Central memory CD4-positive, alpha-beta T cell (primary cell): ENCODE data around the gene NAV2.
A peak's percentile ranks its signal among the peaks of the same experiment; 100 is the strongest.

Experiments used
- DNase-seq: peaks from one replicate; pipeline ENCODE4 v3.0.0; 2022

NAV2 gene

DNA sequence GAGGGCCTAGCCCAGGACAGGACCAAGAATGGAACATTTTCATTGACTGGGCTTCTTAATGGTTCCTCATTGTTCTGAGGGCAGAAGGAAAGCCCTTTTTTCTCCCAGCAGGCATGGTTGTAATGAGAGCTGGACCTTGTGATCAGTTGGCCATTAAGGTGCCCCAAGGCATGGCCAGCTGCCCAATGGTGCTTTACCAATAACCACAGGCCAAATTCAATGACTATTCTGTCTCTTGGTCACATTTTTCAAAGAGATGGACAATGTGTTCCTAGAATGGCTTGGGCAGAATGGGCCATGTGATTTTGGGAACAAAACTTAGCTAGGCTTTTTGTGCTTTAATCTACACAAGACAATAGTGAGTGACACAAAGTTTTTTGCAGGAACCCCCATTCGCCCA, 7.3 kb downstream of the NAV2 start:
- no peak for DNase-seq

DNA sequence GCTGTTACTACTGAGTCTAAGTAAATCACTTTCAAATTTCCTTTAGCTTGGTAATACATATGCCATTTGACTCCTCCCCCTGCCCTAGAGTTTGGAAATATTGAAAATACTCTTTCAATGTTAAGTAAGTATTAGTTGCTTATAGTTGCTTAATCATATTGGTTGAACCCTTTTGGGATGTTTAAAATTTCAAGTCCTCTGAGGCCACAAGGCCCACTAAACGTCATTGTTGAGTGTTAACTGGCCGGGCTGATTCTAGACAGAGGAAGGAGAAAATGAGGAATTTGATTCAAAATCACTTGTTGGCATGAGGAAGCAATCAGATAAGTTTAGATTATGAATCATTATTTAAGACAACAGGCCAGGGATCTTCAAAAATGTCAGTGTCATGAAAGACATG, 8.5 kb downstream of the NAV2 start:
- DNase-seq: no peak

- DNase-seq: no peak
Measured at GRCh38 chr11:19722702-19723101, 10.1 kb downstream of the NAV2 start.

DNA sequence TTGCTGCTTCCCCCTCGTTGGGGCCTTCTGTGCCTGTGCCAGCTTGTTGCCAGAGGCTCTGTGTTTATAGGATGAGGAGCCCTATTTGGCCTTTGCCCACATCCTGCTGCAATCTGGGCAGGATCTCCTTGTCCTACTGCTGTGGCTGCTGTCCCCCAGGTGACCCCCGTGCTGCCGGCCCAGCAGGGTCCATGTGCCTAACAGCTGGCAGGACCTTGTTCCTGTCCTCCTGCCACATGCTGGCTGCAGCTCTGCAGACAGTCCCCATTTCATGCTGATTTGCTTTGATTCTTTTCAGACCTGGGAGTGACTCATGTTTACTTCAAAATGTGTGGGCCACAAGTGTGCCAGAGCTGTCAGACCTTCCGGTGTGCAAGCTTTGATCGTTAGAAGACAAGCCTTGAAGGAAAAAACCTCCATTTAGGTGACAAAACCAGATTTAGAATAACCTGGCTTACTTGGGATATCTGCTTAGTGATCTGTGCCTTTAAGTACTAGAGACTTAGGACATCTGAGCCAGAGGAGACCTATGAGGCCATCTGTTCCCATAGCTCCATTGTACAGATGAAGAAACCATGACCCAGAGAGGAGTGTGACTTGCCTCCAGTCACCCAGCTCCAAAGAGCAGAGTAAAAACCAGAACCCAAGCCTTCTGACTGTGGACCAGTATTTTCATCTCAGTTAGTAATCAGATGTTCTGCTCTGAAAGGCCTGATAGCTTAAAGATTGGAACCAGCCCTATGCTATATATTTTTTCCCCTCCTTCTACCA, 11.1 kb downstream of the NAV2 start:
- peak; percentile 68 for DNase-seq

- no peak for DNase-seq
Measured at GRCh38 chr11:19724765-19725164, 12.1 kb downstream of the NAV2 start.

GRCh38 chr11:19725379-19726079, 12.9 kb downstream of the NAV2 start:
- no peak for DNase-seq

DNA sequence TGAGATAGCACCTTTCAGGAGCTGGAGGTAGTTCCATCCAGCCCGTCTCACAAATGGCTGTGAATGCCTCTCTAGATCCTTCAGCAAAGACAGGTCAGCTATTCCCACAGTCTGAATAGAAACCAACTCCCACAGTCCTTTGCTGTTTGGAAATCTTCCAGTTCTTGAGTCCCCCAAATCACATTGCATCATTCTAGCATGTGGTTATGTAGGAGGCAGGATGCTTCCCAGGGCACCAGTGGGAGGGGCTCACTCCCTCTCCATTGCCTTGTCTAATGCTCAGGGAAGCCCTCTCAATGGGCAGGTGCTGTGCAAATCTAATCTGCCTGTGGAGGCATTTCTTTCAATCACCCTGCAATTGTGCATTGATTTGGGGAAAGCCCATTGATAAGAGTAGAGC, 14.6 kb downstream of the NAV2 start:
- DNase-seq: no peak

DNA sequence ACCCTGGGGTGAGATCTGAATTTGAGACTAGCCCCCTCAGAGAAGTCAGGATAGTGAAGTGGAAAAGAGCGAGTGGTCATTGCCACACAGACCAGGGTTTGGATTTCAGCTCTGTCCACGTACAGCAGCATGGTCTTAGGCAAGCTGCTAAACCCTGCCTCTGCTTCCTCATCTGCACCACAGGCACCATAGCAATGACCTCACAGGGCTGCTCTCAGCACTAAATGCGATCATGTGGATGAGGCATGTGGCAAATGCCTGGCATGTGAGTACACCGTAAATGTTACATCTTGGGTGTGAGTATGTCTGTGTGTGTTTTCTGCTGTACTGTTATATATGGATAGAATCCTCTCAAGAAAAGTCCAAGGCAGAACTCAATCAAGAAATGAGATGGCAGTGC, 15.8 kb downstream of the NAV2 start:
- DNase-seq: no peak

DNA sequence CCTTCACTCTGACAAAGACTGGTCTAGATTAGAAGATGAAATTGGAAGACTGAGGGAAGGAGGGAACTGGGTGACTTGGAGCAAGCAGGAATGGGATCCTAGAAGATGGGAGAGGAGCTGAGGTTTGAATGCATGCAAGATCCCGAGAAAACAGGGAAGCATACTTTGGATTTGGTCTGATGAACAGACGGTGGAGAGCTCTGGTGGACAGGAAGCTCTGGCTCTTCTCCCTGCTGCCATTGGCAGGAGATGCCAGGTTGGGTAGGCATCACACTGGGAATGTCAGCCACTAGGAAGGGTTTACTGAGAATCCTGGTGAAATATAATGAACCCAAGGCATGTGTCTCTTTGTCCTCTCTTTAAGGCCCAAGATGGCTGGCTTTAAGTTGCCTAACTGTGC, 16.5 kb downstream of the NAV2 start:
- no peak for DNase-seq

GRCh38 chr11:19730373-19730772, 17.7 kb downstream of the NAV2 start:
- no peak for DNase-seq

- DNase-seq: no peak
Measured at GRCh38 chr11:19734171-19734570, 21.5 kb downstream of the NAV2 start.

GRCh38 chr11:19735157-19735908, 22.7 kb downstream of the NAV2 start:
- no peak for DNase-seq

- DNase-seq: no peak
Measured at GRCh38 chr11:19735909-19736498, 23.4 kb downstream of the NAV2 start.

DNA sequence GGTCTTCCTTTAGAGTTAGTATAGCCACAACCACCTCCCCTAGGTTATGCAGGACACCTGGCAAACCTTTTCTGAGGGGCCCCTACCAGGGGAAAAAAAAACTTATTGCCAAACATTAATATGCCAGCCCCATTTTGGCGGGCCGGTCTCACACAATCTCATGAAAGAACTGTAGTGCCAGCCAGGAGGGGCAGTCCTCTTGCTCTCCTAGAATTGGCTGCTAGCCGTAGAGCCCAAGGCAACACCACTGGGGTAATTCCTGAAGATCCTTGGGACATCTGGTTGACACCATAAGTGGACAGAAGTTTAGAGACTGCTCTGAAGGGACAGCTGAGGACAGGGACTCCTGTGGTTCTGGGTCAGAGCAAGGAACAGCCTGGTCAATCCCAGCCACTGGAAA, 24.2 kb downstream of the NAV2 start:
- DNase-seq: no peak

DNA sequence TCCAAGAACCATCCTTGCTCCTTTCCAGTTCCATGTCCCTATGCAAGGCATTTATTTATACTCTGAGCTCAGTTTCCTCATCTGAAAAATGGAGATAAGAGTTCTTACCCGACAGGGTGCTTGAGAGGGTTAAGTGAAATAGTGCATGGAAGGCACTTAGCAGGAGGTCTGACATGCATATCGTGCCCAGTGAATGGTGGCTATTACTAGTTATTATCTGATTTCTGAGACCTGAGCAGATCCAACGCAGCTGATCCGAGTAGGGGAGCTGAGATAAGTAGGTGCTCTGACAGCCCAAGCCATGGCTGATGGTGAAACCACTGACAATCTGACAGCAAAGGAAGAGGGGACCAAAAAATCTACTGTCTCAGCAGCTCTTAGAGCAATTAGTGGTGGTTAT, 24.9 kb downstream of the NAV2 start:
- no peak for DNase-seq

DNA sequence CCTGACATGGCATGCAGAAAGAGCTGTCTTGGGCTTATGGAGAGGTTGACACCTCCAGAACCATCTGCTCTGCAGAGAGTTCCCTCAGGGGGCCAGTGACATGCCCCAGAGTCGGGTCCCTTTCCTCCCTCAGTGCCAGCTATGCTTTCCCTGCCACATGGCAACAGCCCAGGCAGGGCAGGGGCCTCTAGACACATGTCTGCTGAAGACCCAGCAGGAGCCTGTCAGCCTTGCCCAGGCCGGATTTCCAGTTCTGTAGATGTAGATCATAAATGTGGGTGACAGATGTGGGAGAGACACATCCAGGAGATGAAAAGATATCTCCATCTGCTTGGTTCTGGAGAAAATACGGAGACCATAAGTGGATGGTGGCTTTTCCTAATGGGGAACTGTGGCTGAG, 25.5 kb downstream of the NAV2 start:
- DNase-seq: no peak

DNA sequence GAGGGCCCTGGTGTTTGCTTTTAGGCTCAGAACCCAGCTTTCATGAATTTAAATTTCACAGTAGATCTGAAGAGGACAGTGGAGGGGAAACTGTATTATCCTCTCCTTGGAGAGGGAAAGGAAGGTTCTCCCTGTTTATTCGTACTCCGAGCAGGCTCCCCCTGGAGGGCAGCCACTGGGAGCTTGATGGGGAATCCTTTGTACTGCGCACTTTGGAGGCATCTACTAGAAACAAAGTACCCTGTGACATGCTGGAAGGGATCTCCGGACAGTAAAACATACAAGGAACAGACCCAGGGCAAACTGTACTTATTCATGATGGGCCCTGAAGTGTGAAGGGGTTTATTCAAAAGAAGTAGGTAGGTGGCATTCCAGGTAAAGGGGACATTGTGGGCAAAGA, 27.2 kb downstream of the NAV2 start:
- DNase-seq: no peak

- no peak for DNase-seq
Measured at GRCh38 chr11:19740586-19740985, 27.9 kb downstream of the NAV2 start.

DNA sequence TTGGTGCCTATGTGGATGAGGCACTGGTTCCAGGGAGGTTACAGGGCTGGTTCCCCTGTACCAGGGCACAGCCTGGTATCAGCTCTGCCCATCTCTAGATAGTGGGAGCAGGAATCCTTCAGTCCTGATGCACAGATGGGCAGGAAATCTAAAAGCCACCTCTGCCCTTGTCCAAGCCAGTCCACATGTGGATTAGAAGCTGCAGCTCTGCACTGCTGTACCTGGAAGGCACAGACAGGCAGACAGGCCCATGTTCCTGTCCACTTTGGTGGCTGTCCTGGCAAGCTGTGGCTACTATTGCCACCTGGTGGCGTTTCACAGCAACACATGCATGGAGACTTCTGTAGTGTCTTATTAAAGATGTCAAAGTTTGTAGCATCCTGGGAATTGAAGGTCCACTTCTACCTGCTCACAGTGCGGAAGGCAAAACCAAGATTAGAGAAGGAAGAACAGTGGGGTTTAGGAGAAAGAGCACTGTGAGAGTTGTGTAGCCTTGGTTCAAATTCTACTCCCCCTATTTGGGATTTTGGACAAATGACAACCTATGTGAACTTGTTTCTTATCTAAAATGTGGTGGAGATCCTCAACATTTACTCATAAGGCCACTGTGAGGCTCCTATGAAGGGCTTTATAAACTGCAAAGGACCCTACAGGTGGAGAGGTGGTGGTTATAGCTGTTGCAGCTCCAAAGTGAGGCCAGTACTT, 30.1 kb downstream of the NAV2 start:
- DNase-seq: peak; percentile 60

GRCh38 chr11:19743622-19744021, 31.0 kb downstream of the NAV2 start:
- no peak for DNase-seq

- no peak for DNase-seq
Measured at GRCh38 chr11:19744130-19744529, 31.5 kb downstream of the NAV2 start.

GRCh38 chr11:19746086-19746485, 33.4 kb downstream of the NAV2 start:
- DNase-seq: no peak

DNA sequence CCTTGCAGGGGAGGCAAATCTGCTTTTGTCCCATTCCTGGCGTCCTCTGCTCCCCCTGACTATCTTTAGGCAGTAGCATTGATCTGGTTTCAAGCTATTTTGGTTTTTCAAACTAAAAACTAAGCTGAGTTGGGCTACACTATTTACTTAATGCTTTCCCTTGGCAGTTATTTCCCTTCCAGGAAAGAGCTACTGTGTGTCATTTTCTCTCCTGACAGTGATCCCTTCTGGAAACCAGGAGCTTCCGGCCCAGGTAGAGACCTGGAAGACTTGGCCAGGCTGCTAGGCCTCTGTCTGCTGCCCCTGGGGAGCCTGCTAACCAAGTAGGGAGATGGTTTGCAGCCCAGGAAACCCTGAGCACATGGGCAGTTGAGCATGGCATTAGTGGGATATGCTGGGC, 35.0 kb downstream of the NAV2 start:
- DNase-seq: no peak
